Measurements from ENCODE around the gene CEP192. TPM values are rescaled to one million over a fixed set of nuclear protein-coding genes. Genes with fewer than 3 reads are reported as not detected.

The CEP192 gene
- total and polyA plus RNA-seq, 2 of the 13 experiments (the other 11 are each of a cell fraction or from before 2014, with no cell fraction given), result 15.3 to 24.7 TPM

- TF ChIP-seq ZNF256 (CRISPR knock-in tag; conservative IDR thresholded peaks at IDR 0.05), result no peak
- TF ChIP-seq KDM1A (CRISPR knock-in tag; IDR thresholded peaks at IDR 0.05), result no peak
- TF ChIP-seq TRIM22 (IDR thresholded peaks at IDR 0.05), result no peak
- no peak for TF ChIP-seq ZBTB40 (IDR thresholded peaks at IDR 0.05)
- no peak for TF ChIP-seq ZBTB40 (CRISPR knock-in tag; IDR thresholded peaks at IDR 0.05)
- TF ChIP-seq KLF15 (CRISPR knock-in tag; IDR thresholded peaks at IDR 0.05; ENCODE audit: borderline replicate concordance), result no peak
- TF ChIP-seq HNRNPH1 (optimal IDR thresholded peaks at IDR 0.05; ENCODE audit: low read depth, low read length), result no peak
- TF ChIP-seq CREBL2 (CRISPR knock-in tag; IDR thresholded peaks at IDR 0.05; ENCODE audit: borderline replicate concordance), result no peak
- TF ChIP-seq ZNF768 (CRISPR knock-in tag; IDR thresholded peaks at IDR 0.05), result no peak
- no peak for TF ChIP-seq ZNF484 (CRISPR knock-in tag; IDR thresholded peaks at IDR 0.05; ENCODE audit: borderline replicate concordance, low read depth)
- TF ChIP-seq ZNF710 (CRISPR knock-in tag; IDR thresholded peaks at IDR 0.05; ENCODE audit: borderline replicate concordance), result no peak
- TF ChIP-seq ELF4 (CRISPR knock-in tag; IDR thresholded peaks at IDR 0.05; ENCODE audit: borderline replicate concordance), result no peak
- TF ChIP-seq MAX (IDR thresholded peaks at IDR 0.05), result no peak
- TF ChIP-seq FOXO4 (CRISPR knock-in tag; conservative IDR thresholded peaks at IDR 0.05), result no peak
- no peak; the same call in 1 of the 2 replicates for TF ChIP-seq PAWR (CRISPR knock-in tag; IDR thresholded peaks at IDR 0.05; ENCODE audit: borderline replicate concordance)
Observed at GRCh38 chr18:12946549-12947284, 44.4 kb upstream of the CEP192 start (continued).

Data from HepG2 (cell line).